Heart left ventricle (tissue), 16 donors: ENCODE results near the gene SUDS3. TPM values are rescaled to one million over a fixed set of nuclear protein-coding genes. Genes with fewer than 3 reads are reported as not detected.

ENCODE experiments used
- ATAC-seq, 4 donors: fragments of 200-7000 bp; cut with Tn5 transposase; one replicate each; pipeline ENCODE4 v1.9.1; 2020 to 2022; ENCODE audit warnings: moderate library complexity in 4 of 4, mild to moderate bottlenecking in 3 of 4, moderate number of reproducible peaks in 1 of 4
- DNase-seq, 5 donors: peaks; one replicate each; pipeline ENCODE4 v3.0.0-alpha.2; 2020
- H3K27ac ChIP-seq, 12 donors: fragments of 200-600 bp; sonication (generic) in 4 of 12; one replicate each; pipeline versions ENCODE4 v1.5.0 to v1.8.0; 2016 to 2022; ENCODE audit warnings: mild to moderate bottlenecking in 2 of 12
- H3K27me3 ChIP-seq, 9 donors: fragments of 200-600 bp; sonication (generic) in 2 of 9; one replicate each; pipeline versions ENCODE4 v1.5.1 to v1.8.0; 2016 to 2022; ENCODE audit warnings: mild to moderate bottlenecking in 3 of 9
- H3K36me3 ChIP-seq, 9 donors: fragments of 200-600 bp; sonication (generic) in 2 of 9; one replicate each; pipeline versions ENCODE4 v1.5.0 to v1.8.0; 2018 to 2022; ENCODE audit warnings: mild to moderate bottlenecking in 2 of 9
- H3K4me1 ChIP-seq, 12 donors: fragments of 200-600 bp; sonication (generic) in 4 of 12; one replicate each; pipeline versions ENCODE4 v1.5.0 to v1.8.0; 2016 to 2022; ENCODE audit warnings: mild to moderate bottlenecking in 3 of 12
- H3K4me3 ChIP-seq, 12 donors: fragments of 200-600 bp; sonication (generic) in 4 of 12; one replicate each; pipeline versions ENCODE4 v1.5.0 to v1.8.0; 2017 to 2022; ENCODE audit warnings: mild to moderate bottlenecking in 9 of 12, moderate library complexity in 4 of 12
- H3K9me3 ChIP-seq, 12 donors: fragments of 200-600 bp; sonication (generic) in 4 of 12; one replicate each; pipeline versions ENCODE4 v1.5.0 to v1.8.0; 2016 to 2022; ENCODE audit warnings: mild to moderate bottlenecking in 1 of 12
- CTCF ChIP-seq, 12 donors: fragments of 200-600 bp; sonication (generic) in 4 of 12; IDR thresholded peaks; one replicate each; pipeline versions ENCODE4 v1.5.0 to v1.8.0; 2018 to 2022; ENCODE audit warnings: antibody characterized with exemption in 12 of 12, mild to moderate bottlenecking in 5 of 12
- POLR2A ChIP-seq, 2 donors: fragments of 450-650 bp; IDR thresholded peaks; one replicate each; pipeline ENCODE4 v1.6.1; 2017; ENCODE audit warnings: antibody characterized with exemption in 2 of 2, mild to moderate bottlenecking in 2 of 2, moderate library complexity in 2 of 2
- WGBS, 4 donors: extraction: QIAGEN DNeasy Blood & Tissue Kit in 2 of 4; methylation state at CpG; one replicate each; pipeline versions ENCODE4 v1.1.5 to v1.1.7; 2013 to 2018; 5-methylcytosine and 5-hydroxymethylcytosine counted together
- intact Hi-C, 10 donors: fragments of 100-400 bp; cut with DNase I; formaldehyde crosslinking; loops; one replicate each; pipeline versions ENCODE4 v1.11.1 to v1.14.2; 2022
- polyA plus RNA-seq, 2 donors: library from polyadenylated mRNA; stranded (reverse); fragments of 200-250 nt; gene quantifications; one replicate each; pipeline ENCODE4 v1.2.3, GENCODE V29; 2013
- total RNA-seq, 9 donors: library from RNA; depleted of rRNA in 2 of 9; stranded (reverse); fragments of >200 nt in 2 of 9; fragmentation: NEBNext Ultra II Directional in 3 of 9; extraction: Animal tissue kit (Norgen Biotek cat#: 25700) in 3 of 9; gene quantifications; one replicate each; pipeline versions ENCODE4 v1.1.0 to v1.2.4, GENCODE V29; 2016 to 2023
- donor health status: ischemic (EF 13 %, LVEDD 7.1; RV severe dilation, severe dysfunction).
- donor health status: healthy with polysubstance abuse.
- donor health status: DM: no; HTN: yes; CAD: no.
- donor health status: DM: no; HTN: no; CAD: no.
- donor health status: ischemic (EF 25% LVEDD 6.9; RV normal size, moderate dysfunction).
- donor health status: ischemic (EF 25% LVEDD 5.7; RV mildly dilated, moderate dysfunction).
- donor health status: healthy.
- donor health status: DM: yes; HTN: yes; CAD: no.
- donor health status: ischemic (EF 35%, LVEDD 5.7; RV mildly dilated, moderate dysfunction).
- donor health status: nonischemic (EF 11% LVEDD 7.7; RV severe dilation, severe dysfunction).
- donor health status: DM: yes; HTN: yes; CAD: no.
- donor health status: PGD.
- donor health status: ischemic (EF 29% LVEDD 5.4; RV normal size, mild dysfunction).
- donor health status: nonischemic (EF 23%, LVEDD 6.1; RV moderate dilation, normal function).

Gene SUDS3
- total and polyA plus RNA-seq, 11 donors, result 8.0 to 32.1 (median 21.4) TPM

- TF ChIP-seq POLR2A (IDR thresholded peaks at IDR 0.05), result no peak
- TF ChIP-seq CTCF (IDR thresholded peaks at IDR 0.05), result no peak
- H3K4me3 ChIP-seq, result no peak overlapping the region
- no peaks in the 10 kb centered on the region for H3K9me3 ChIP-seq
- intact Hi-C loops, result no loop called here
- H3K27ac ChIP-seq, result no peak overlapping the region
- 93 to 99% (median 97%) methylated on average over 3 of the region's 3 CpGs for WGBS, 4 donors
- H3K27me3 ChIP-seq, result no peaks in the 10 kb centered on the region
- no peaks in the 10 kb centered on the region for H3K36me3 ChIP-seq
- peaks cover 0 to 49% (median 8%) of the 10 kb centered on the region in 12 donors for H3K4me1 ChIP-seq
- ATAC-seq, result no peak
- DNase-seq, result no peak
Observed at GRCh38 chr12:118334241-118334640, 42.1 kb upstream of the SUDS3 start.

GRCh38 chr12:118334939-118335567 lies 41.3 kb upstream of the SUDS3 start:
- ATAC-seq, result no peak
- no peak for DNase-seq
- no peaks in the 10 kb centered on the region for H3K27me3 ChIP-seq
- WGBS, 4 donors, result 94 to 98% (median 97%) methylated on average over 4 of the region's 4 CpGs
- H3K27ac ChIP-seq, result no peak overlapping the region
- peaks cover 0 to 41% (median 3%) of the 10 kb centered on the region in 12 donors for H3K4me1 ChIP-seq
- no peaks in the 10 kb centered on the region for H3K36me3 ChIP-seq
- H3K9me3 ChIP-seq, result no peaks in the 10 kb centered on the region
- no peak overlapping the region for H3K4me3 ChIP-seq
- TF ChIP-seq CTCF (IDR thresholded peaks at IDR 0.05), result no peak
- intact Hi-C loops, result no loop called here

GRCh38 chr12:118336123-118336522 lies 40.2 kb upstream of the SUDS3 start:
- 86 to 92% (median 89%) methylated on average over 2 of the region's 2 CpGs for WGBS, 4 donors
- Histone ChIP-seq H3K9me3 (no peaks in the 10 kb centered on the region), H3K36me3 (no peaks in the 10 kb centered on the region), H3K27me3 (no peaks in the 10 kb centered on the region), H3K27ac (no peak overlapping the region), H3K4me1 (peaks cover 0 to 30% (median 0%) of the 10 kb centered on the region in 12 donors), H3K4me3 (no peak overlapping the region)
- ATAC-seq (no peak), DNase-seq (no peak)
- no peak for TF ChIP-seq POLR2A (IDR thresholded peaks at IDR 0.05)
- TF ChIP-seq CTCF (IDR thresholded peaks at IDR 0.05), result no peak
- intact Hi-C loops, result no loop called here

GRCh38 chr12:118337194-118337838 lies 39.0 kb upstream of the SUDS3 start:
- intact Hi-C loops, result no loop called here
- no peak for DNase-seq
- Histone ChIP-seq H3K4me3 (no peak overlapping the region), H3K27ac (no peak overlapping the region), H3K4me1 (peaks cover 0 to 19% (median 0%) of the 10 kb centered on the region in 12 donors), H3K36me3 (no peaks in the 10 kb centered on the region), H3K27me3 (no peaks in the 10 kb centered on the region), H3K9me3 (no peaks in the 10 kb centered on the region)
- TF ChIP-seq POLR2A (IDR thresholded peaks at IDR 0.05) (no peak), CTCF (IDR thresholded peaks at IDR 0.05) (no peak)
- WGBS, 4 donors, result 76 to 86% (median 83%) methylated on average over 6 of the region's 6 CpGs
- ATAC-seq, result no peak
